Measurements from ENCODE around the gene ATG2B.

ATG2B gene

DNA sequence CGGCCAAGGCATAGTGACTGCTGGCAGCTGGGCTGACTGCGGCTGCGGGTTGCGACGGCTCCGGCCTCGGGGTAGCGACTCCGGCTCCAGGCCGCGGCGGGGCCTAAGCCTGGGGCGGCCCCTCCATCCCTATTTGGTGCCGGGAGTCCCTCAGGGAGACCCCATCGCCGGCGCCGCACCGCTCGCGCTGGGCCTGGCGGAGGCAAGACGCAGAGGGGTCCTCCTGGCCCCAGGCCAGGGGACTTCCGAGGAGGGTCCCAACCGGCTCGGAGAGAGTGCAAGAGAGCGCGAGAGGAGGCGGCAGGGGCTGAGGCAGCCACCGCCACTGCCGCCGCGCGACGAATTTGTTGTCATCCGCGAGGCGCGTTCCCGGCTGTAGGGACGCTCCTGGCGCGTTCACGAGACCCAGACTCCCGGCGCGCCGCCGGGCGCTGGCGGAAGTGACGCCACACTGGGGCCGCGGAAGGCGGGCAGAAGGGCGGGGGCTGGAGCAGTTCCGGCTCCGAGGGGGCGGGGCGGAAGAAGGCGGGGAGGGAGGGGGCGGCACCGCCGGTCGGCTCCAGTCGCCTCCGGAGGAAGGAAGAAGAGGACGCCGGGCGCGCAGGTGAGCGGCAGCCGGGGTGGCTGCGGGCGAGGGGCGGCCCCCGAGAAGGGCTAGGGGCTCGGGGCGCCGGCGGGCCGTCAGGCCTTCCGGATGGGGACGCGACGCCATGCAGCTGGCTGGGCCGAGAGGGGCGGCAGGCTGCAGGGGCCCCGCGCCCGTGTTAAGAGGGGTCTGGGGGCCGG, at the start of gene ATG2B, which contains the start of gene GSKIP:
TSS of gene ATG2B (minus strand) at position 377 of the 786 bp plus-strand sequence. CDS start at position 12, 365 bp downstream.
TSS of gene GSKIP (plus strand) at position 562 of the 786 bp plus-strand sequence. CDS start 18,722 bp downstream, outside the sequence.
- peak; percentile 95 to 98 for DNase-seq

DNA sequence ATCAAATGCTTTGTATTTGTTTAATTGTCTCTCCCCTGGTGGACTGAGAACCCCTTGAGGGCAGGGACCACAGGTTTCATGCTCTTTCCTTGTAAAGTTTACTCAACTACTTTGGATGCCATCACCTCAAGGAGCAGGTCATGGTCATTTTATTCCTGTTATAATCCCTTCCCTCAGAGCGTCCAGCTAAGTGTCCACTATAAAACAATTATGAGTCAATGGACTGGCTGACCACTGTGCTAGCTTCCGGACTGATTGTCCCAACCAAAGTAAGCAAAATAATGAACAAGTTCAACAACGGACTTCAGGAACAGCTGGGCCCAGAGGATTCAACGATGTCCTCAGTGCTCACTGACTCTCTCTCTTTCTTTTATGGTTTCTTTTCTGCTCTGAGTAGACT, 47.0 kb upstream of the ATG2B start:
- DNase-seq, result no peak

GRCh38 chr14:96409701-96410100, 46.6 kb upstream of the ATG2B start:
- no peak for DNase-seq

- no peak for DNase-seq
Observed at GRCh38 chr14:96408608-96409007, 45.5 kb upstream of the ATG2B start.

GRCh38 chr14:96407935-96408570, 44.9 kb upstream of the ATG2B start:
- DNase-seq, result no peak

- DNase-seq, result no peak
Observed at GRCh38 chr14:96405677-96406076, 42.5 kb upstream of the ATG2B start.

DNA sequence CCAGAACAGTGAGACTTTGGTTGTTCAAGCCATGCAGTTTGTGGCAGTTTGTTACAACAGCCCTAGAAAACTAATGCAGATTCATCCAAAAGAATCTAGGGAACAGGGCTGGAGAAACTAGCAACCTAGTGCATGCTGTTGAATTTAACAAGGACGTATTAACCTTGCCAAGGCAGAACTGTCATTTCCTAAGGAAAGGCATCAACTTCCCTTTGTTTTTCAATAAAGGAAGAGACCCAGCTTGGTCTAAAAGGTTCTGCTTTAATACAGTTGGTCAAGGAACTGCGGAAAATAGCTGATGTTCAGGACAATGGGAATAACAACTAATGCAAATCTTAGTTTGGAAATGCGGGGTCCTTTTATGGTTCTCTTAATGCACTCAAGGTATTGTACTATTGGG, 40.3 kb upstream of the ATG2B start:
- DNase-seq, result no peak

GRCh38 chr14:96400495-96400894, 37.4 kb upstream of the ATG2B start:
- DNase-seq, result no peak

DNA sequence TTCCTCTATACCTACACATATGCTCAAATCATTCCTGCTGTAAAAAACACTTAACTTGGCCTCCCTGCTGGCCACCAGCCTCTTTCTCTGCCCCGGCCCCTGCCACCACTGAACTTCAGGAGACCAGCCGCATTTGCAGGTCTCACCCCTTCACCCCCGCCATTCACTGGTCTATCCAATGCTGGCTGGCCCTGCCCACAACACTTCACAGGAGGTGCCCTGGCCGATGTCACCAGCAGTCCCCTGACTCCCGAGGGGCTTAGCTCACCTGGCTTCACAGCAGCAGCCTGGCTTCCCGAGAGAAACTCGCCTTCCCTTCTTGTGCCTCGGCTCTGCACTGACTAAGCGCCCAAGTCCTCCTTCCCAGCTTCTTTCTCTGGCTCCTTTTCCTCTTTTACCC, 36.3 kb upstream of the ATG2B start:
- no peak for DNase-seq

DNA sequence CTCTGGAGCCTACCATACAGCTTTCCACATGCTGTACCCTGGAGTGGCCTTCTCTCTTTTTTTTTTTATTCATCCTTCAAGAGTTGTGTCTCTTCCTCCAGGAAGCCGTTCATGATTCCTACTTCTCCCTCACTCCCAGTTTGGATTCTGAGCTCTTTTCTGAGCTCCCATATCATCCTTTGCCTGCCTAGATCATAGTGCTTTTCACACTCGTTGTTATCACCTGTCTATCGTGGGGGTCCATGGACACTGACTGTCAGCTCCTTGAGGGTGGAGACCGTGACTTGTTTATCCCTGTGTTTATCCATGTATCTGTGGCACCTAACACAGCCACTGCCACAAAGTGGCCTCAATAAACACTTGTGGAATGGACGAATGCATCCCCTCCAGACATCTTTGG, 35.8 kb upstream of the ATG2B start:
- DNase-seq, result no peak

DNA sequence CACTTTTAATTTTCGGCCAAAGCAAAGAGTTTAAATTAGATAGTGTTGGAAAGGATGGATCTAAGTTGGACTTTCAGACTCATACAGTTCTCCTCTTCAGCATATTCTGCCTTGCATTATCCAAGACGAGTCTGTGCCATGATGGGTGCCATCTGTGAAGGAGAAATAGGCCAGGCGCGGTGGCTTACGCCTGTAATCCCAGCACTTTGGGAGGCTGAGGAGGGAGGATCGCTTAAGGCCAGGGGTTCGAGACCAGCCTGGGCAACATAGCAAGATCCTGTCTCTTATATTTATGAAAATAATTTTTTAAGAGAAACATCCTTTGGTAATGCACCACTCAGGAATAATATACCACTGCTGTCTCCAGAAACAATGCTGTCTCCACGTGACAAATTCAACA, 35.3 kb upstream of the ATG2B start:
- no peak for DNase-seq

- DNase-seq, result no peak
Observed at GRCh38 chr14:96394047-96394815, 31.1 kb upstream of the ATG2B start.

GRCh38 chr14:96393071-96393691, 30.0 kb upstream of the ATG2B start:
- DNase-seq, result no peak

DNA sequence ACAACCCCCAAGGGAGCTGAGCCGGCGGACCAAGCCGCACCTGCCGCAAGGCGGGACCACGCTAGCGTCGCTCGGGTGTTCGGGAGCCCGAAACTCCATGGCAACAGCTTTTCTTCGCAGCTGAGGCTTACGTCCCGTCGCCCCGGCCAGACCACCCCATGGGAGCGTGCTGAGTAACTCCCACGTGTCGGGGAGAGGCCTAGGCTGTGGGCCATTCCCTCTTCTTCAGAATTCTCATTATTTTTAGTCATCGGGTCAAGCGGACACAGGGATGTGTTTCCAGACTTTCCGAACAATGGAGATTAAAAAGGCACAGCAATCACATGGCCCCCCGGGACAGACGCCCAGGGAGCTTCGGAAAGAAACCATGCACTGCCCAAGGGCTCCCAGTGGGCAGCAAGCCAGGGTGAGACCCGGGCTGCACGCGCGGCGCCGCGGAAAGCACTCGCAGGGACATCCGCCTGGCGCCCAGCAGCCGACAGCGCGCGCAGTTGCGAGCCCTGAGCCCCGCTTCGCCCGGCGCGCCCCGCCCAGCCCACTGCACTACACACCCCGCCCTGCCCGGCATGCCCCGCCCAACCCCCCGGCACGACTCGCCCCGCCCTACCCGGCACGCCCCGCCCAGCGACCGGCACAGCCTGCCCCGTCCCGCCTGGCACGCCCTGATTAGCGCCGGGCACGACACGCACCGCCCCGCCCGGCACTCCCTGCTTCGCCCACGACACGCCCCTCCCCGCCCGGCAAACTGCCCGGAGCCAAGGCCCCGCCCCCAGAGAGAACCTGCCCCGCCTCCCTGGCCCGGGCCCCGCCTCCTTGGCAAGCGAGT, 28.4 kb upstream of the ATG2B start:
- peak; percentile 99 to 100 for DNase-seq

DNA sequence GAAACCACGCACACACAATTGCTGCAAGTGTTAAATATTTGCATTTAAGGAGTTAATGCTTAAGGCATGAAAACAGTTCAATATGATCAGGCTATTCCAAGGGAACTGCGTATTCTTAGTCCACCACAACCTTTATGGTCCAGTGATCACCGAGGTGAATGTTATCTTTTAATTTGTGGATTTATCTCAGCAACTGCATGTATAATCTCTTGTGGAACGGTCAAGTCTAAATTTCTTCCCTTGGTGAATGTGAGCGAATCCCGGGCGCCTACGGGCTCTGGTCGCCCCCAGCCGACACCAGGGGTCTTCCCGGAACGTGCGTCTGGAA, 27.8 kb upstream of the ATG2B start:
- no peak for DNase-seq

DNA sequence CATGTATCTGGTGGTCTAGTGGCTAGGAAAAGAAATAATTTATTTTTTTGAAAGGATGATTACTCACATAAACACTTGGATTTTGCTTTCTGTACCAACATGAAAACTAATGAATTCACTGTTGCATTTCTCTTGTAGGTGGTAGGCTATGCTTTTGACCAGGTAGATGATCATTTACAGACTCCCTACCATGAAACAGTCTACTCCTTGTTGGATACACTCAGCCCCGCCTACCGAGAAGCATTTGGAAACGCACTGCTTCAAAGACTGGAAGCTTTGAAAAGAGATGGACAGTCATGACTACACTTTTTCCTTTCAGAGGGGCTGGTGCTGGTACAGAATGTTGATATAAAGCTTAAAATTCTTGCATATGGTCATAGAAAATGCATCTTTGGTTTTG, 22.2 kb upstream of the ATG2B start:
- DNase-seq, result no peak

DNA sequence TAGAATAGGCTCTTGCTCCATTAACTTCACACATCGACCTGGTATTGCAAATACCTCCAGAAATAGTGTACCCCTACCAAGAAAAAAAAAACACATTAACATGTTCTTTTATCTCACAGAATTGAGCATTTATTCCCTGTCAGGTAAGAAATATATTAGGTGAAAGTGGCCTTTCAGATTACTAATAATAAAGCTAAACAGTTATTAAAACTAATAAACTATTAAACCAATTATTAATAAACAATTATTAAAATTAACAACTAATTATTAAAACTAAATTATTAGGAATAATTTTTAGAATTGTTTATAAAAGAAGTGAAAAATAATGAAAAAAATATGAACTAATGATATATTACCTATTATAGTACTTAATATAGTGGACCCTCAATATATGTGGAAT, 21.6 kb upstream of the ATG2B start:
- DNase-seq, result no peak

DNA sequence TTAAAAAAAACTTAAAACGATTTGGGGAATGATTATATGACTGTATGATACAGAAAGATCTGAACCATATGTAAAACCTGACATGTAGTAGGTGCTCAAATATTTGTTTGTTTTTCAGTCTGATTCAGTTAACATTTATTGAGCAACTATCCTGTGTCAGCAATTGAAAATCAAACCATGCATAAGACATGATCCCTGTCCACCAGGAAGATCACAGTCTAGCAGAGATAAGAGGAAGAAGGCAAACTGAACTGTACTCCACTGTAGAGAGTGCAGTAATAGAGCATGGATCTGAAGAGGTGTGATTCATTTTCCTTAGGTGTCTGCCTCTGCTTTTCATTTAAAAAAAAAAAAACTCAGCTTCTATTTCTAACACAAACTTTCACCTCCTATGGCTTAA, 20.9 kb upstream of the ATG2B start:
- no peak for DNase-seq

- no peak for DNase-seq
Observed at GRCh38 chr14:96383445-96383844, 20.3 kb upstream of the ATG2B start.

- DNase-seq, result no peak
Observed at GRCh38 chr14:96380735-96381134, 17.6 kb upstream of the ATG2B start.

GRCh38 chr14:96376093-96376492, 13.0 kb upstream of the ATG2B start:
- no peak for DNase-seq

- DNase-seq, result no peak
Observed at GRCh38 chr14:96373538-96373937, 10.4 kb upstream of the ATG2B start.
